Esophagus muscularis mucosa (tissue), 4 donors: Measurements from ENCODE around the gene GCSAM. TPM values are rescaled to one million over a fixed set of nuclear protein-coding genes. Genes with fewer than 3 reads are reported as not detected.

Experiments
- DNase-seq: peaks from one replicate; pipeline ENCODE4 v3.0.0-alpha.2; 2017; ENCODE audit errors: extremely low spot score
- H3K27ac ChIP-seq, 4 donors: fragments of 200-600 bp; sonication (generic); replicated peaks in 1 of 4; 1 replicate in 3 of 4; 2 replicates in 1 of 4; pipeline ENCODE4 v1.5.1; 2016 to 2019; ENCODE audit warnings: mild to moderate bottlenecking in 1 of 4
- H3K27me3 ChIP-seq, 4 donors: fragments of 200-600 bp; sonication (generic); one replicate each; pipeline versions ENCODE4 v1.5.1 to v1.6.0; 2016 to 2019
- H3K36me3 ChIP-seq, 4 donors: fragments of 200-600 bp; sonication (generic); one replicate each; pipeline ENCODE4 v1.5.1; 2016 to 2019
- H3K4me1 ChIP-seq, 4 donors: fragments of 200-600 bp; sonication (generic); one replicate each; pipeline ENCODE4 v1.5.1; 2016 to 2019
- H3K4me3 ChIP-seq, 4 donors: fragments of 200-600 bp; sonication (generic); 1 replicate in 2 of 4; 2 replicates in 2 of 4; pipeline ENCODE4 v1.5.1; 2016 to 2019; ENCODE audit warnings: mild to moderate bottlenecking in 4 of 4, moderate library complexity in 1 of 4
- H3K9me3 ChIP-seq, 4 donors: fragments of 200-600 bp; sonication (generic); 1 replicate in 3 of 4; 2 replicates in 1 of 4; pipeline ENCODE4 v1.5.1; 2016 to 2019
- EP300 ChIP-seq: sonication (generic); formaldehyde crosslinking; IDR thresholded peaks from one replicate; pipeline ENCODE4 v1.6.1; 2017; ENCODE audit warnings: antibody characterized with exemption
- POLR2A ChIP-seq: fragments of 450-650 bp; IDR thresholded peaks from one replicate; pipeline ENCODE4 v1.6.1; 2017; ENCODE audit warnings: antibody characterized with exemption, moderate library complexity, mild to moderate bottlenecking, low read depth
- POLR2AphosphoS5 ChIP-seq, 2 donors: sonication (generic); formaldehyde crosslinking; IDR thresholded peaks; one replicate each; pipeline ENCODE4 v1.6.1; 2017; ENCODE audit warnings: antibody characterized with exemption in 2 of 2
- WGBS: methylation state at CpG from one replicate; pipeline ENCODE4 v1.1.5; 2018; 5-methylcytosine and 5-hydroxymethylcytosine counted together
- intact Hi-C: fragments of 100-400 bp; cut with DNase I; formaldehyde crosslinking; loops from one replicate; pipeline ENCODE4 v1.15.1; 2023
- total RNA-seq, 4 donors: library from RNA; depleted of rRNA; stranded (reverse); fragments of >200 nt; gene quantifications; one replicate each; pipeline versions ENCODE4 v1.1.0 to v1.2.1, GENCODE V29; 2016
- TF ChIP-seq, protein P1 (sequence below), 3 experiments: fragments of 200-600 bp in 2 of 3; fragments of 450-650 bp in 1 of 3; sonication (generic) in 2 of 3; IDR thresholded peaks; one replicate each; pipeline ENCODE4 v1.5.1; 2017 to 2019; ENCODE audit warnings: antibody characterized with exemption in 3 of 3, mild to moderate bottlenecking in 2 of 3, moderate library complexity in 1 of 3

The GCSAM gene
- total RNA-seq, 4 donors from 2014 or later, result 0.33 TPM; not detected in 3

DNA sequence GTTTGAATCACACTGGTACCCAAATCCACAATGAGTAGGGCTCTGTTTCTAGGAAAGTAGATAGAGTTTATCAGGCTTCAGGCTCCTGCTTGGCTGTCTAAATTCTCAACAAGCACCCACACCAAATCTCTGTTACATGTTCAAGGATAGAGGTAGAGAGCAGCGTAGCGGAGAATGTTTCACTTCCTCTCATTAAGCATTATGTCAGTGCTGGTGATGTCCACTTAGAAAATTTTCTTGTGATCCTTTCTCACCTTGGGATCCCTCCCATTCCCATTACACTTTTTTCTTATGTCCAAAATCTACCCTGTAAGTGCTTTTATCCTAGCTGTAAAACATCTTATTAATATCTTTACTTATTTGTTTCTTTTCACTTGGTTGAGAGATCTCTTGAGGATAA lies 34.7 kb upstream of the GCSAM start:
- Histone ChIP-seq H3K36me3 (peaks cover 0 to 4% (median 0%) of the 10 kb centered on the region in 4 donors), H3K9me3 (peaks cover 0 to 9% (median 4%) of the 10 kb centered on the region in 4 donors), H3K27me3 (no peaks in the 10 kb centered on the region), H3K4me3 (no peak overlapping the region), H3K27ac (no peak overlapping the region), H3K4me1 (no peaks in the 10 kb centered on the region)
- no peak for DNase-seq
- intact Hi-C loops, result no loop called here
- WGBS, result 83% methylated on average over 2 of the region's 2 CpGs
- TF ChIP-seq EP300, result no peak

DNA sequence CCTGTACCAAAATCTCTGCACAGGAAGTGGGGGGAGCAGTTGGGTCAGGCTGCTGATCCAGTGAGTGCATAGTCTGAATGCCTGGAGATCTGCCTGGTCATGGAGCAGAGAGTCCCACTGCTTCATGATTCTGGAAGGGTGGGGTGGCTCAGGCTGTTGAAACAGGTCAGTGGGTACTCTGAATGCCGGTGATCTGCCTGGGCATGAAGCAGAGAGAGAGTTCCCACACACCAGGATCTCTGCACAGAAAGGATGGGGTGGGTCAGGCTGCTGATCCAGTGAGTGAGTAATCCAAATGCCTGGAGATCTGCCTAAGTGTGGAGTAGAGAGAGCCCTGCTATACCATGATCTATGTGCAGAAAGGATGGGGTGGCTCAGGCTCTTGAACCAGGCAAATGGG lies 16.1 kb upstream of the GCSAM start:
- no peak for DNase-seq
- Histone ChIP-seq H3K27me3 (no peaks in the 10 kb centered on the region), H3K27ac (no peak overlapping the region), H3K9me3 (peaks cover 0 to 13% (median 5%) of the 10 kb centered on the region in 4 donors), H3K4me1 (no peaks in the 10 kb centered on the region), H3K4me3 (no peak overlapping the region), H3K36me3 (peaks cover 0 to 6% (median 0%) of the 10 kb centered on the region in 4 donors)
- intact Hi-C loops, result no loop called here
- 100% methylated on average over 1 of the region's 1 CpG for WGBS
- TF ChIP-seq POLR2AphosphoS5 (IDR thresholded peaks at IDR 0.05) (no peak), POLR2A (no peak), EP300 (no peak)
- TF ChIP-seq, protein P1, sequence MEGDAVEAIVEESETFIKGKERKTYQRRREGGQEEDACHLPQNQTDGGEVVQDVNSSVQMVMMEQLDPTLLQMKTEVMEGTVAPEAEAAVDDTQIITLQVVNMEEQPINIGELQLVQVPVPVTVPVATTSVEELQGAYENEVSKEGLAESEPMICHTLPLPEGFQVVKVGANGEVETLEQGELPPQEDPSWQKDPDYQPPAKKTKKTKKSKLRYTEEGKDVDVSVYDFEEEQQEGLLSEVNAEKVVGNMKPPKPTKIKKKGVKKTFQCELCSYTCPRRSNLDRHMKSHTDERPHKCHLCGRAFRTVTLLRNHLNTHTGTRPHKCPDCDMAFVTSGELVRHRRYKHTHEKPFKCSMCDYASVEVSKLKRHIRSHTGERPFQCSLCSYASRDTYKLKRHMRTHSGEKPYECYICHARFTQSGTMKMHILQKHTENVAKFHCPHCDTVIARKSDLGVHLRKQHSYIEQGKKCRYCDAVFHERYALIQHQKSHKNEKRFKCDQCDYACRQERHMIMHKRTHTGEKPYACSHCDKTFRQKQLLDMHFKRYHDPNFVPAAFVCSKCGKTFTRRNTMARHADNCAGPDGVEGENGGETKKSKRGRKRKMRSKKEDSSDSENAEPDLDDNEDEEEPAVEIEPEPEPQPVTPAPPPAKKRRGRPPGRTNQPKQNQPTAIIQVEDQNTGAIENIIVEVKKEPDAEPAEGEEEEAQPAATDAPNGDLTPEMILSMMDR (IDR thresholded peaks at IDR 0.05), result no peak

DNA sequence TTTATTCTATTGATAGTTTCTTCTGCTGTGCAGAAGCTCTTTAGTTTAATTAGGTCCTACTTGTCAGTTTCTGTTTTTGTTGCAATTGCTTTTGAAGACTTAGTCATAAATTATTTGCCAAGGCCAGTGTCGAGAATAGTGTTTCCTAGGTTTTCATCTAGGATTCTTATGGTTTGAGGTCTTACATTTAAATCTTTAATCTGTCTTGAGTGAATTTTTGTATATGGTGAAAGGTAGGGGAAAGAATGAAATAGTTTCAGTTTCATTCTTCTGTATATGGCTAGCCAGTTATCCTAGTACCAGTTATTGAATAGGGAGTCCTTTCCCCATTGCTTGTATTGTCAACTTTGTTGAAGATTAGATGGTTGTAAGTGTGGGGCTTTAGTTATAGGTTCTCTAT lies 10.6 kb upstream of the GCSAM start:
- Histone ChIP-seq H3K27me3 (no peaks in the 10 kb centered on the region), H3K9me3 (peaks cover 0 to 12% (median 3%) of the 10 kb centered on the region in 4 donors), H3K27ac (no peak overlapping the region), H3K4me3 (no peak overlapping the region), H3K36me3 (no peaks in the 10 kb centered on the region), H3K4me1 (no peaks in the 10 kb centered on the region)
- TF ChIP-seq EP300, result no peak
- TF ChIP-seq, protein P1 (IDR thresholded peaks at IDR 0.05), result no peak
- TF ChIP-seq POLR2AphosphoS5 (IDR thresholded peaks at IDR 0.05), result no peak
- no peak for TF ChIP-seq POLR2A
- intact Hi-C loops, result no loop called here
- 87% methylated on average over 1 of the region's 1 CpG for WGBS
- DNase-seq, result no peak

DNA sequence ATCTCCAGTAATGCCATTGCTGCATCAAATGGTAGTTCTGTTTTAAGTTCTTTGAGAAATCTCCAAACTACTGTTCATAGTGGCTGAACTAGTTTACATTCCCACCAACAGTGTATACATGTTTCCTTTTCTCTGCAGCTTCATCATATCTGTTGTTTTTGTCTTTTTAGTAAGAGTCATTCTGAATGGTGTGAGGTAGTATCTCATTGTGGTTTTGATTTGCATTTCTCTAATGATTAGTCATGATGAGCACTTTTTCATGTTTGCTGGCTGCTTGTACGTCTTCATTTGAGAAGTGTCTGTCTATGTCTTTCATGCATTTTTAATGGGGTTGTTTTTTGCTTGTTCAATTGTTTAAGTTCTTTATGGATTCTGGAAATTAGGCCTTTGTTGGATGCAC lies 10.2 kb upstream of the GCSAM start:
- Histone ChIP-seq H3K27ac (no peak overlapping the region), H3K9me3 (peaks cover 0 to 7% (median 2%) of the 10 kb centered on the region in 4 donors), H3K36me3 (no peaks in the 10 kb centered on the region), H3K4me3 (no peak overlapping the region), H3K27me3 (no peaks in the 10 kb centered on the region), H3K4me1 (no peaks in the 10 kb centered on the region)
- no peak for TF ChIP-seq POLR2AphosphoS5 (IDR thresholded peaks at IDR 0.05)
- TF ChIP-seq, protein P1 (IDR thresholded peaks at IDR 0.05), result no peak
- no peak for TF ChIP-seq EP300
- no peak for TF ChIP-seq POLR2A
- intact Hi-C loops, result no loop called here
- WGBS, result 88% methylated on average over 1 of the region's 1 CpG
- DNase-seq, result no peak

DNA sequence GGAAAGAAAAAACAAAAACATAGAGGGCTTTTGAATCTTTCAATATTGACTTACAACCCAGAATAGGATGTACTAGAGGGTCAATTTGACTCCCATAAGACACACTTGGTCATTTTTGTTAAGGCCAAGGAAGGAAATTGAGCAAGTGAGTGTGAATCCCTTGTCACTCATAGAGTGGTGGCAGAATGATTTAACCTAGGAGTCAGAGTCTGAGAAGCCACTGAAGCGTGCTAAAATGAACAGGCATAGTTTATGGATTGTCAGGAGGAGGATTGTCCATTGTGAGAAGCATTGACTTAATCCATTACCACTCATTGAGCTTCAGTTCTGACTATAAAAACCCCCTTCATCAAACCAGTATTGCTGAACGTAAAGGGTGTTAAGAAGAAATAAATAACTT lies 8.2 kb upstream of the GCSAM start:
- intact Hi-C loops, result no loop called here

More for the DNA sequence above, 8.2 kb upstream of the GCSAM start:
- Histone ChIP-seq H3K4me1 (no peaks in the 10 kb centered on the region), H3K4me3 (no peak overlapping the region), H3K36me3 (no peaks in the 10 kb centered on the region), H3K27ac (no peak overlapping the region), H3K9me3 (peaks cover 0 to 4% (median 0%) of the 10 kb centered on the region in 4 donors), H3K27me3 (no peaks in the 10 kb centered on the region)
- DNase-seq, result no peak
- TF ChIP-seq EP300 (no peak), POLR2A (no peak), POLR2AphosphoS5 (IDR thresholded peaks at IDR 0.05) (no peak)
- TF ChIP-seq, protein P1 (IDR thresholded peaks at IDR 0.05), result no peak
- WGBS, result 85% methylated on average over 2 of the region's 2 CpGs
